OCI-LY3 (cell line): ENCODE results near the gene AGBL1.

Experiments used
- CTCF ChIP-seq: fragments of 200-600, 300-600 bp; sonication (generic); IDR thresholded peaks from 2 replicates; pipeline ENCODE4 v1.5.1; 2014; ENCODE audit warnings: antibody characterized with exemption, low read length, low read depth
- EZH2phosphoT487 ChIP-seq: fragments of 200-600 bp; shearing (Covaris generic); IDR thresholded peaks from 2 replicates; pipeline ENCODE4 v1.6.1; 2018; ENCODE audit warnings: antibody characterized with exemption, mixed run types, low read depth

- TF ChIP-seq CTCF (no peak), EZH2phosphoT487 (no peak)
Observed at GRCh38 chr15:86197770-86198169, 118.1 kb downstream of the AGBL1 start.
